DMS79 treated with DMSO at 0.1 percent for 48 hours (cell line): ENCODE measurements around the gene CD300LD.

Experiments used
- DNase-seq: peaks from one replicate; lab custom pipeline; 2025; lab: John Stamatoyannopoulos, UW

CD300LD gene

DNA sequence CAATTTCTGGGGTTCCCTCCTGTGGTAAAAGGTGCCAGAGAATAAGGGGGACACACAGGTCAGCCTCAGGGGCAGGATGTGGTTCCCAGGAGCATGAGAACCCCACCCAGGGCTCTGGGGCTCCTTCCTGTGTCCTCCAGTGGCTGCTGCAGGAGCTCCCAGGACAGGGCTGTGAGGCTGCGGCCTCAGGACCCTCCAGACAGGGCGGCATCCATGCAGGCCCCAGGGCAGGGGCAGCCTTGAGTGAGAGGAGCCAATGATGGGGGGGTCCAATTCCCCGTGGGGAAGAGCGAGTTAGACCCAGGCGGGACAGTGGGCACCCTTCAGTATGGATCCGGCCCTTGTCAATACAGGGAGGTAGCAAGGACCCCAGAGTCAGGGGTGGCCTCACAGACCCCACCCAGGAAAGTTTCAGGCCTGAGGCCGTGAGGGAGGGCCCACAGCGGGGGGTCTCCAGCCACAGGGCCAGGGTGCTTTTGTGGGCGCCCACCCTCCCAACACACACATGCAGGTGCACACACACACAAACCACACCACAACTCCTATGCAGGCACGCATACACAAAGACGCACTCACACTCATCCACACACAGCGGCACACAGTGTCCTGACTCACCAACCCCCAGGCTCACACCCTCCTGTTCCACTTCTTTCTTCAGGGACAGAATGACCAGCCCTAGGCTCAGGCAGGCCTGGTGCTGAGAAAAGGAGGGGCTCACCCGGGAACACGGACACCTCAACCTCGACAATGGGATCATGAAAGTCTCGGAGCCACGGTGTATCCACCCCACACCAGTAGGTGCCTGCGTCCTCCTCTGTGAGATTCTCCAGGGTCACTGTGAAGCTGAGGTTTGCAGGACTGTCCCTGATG, 48.0 kb downstream of the CD300LD start:
- no peak for DNase-seq

GRCh38 chr17:74543406-74543805, 48.7 kb downstream of the CD300LD start:
- DNase-seq: no peak

GRCh38 chr17:74542727-74543383, 49.2 kb downstream of the CD300LD start:
- DNase-seq: no peak

DNA sequence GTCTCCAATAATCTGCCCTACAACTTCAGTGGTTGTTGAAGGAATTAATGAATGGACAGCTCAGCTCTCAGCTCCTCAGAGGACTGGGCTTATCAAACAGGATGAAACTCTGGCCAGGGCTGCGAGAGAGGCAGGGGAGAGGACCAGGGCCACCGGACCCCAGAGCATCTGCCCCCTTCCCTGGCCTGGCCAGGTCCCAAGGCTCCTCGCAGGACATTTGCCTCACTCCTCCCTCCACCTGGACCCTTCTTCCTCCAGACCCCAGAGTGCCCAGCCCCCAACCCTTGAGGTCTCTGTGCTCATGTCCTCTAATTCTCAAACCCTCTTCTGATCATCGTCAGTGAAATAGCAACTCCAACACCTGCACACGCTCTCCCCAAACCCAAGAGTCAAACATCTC, 49.9 kb downstream of the CD300LD start:
- DNase-seq: no peak

- DNase-seq: no peak
Observed at GRCh38 chr17:74541176-74542111, 50.6 kb downstream of the CD300LD start.

- DNase-seq: no peak
Observed at GRCh38 chr17:74539281-74539820, 52.7 kb downstream of the CD300LD start.

DNA sequence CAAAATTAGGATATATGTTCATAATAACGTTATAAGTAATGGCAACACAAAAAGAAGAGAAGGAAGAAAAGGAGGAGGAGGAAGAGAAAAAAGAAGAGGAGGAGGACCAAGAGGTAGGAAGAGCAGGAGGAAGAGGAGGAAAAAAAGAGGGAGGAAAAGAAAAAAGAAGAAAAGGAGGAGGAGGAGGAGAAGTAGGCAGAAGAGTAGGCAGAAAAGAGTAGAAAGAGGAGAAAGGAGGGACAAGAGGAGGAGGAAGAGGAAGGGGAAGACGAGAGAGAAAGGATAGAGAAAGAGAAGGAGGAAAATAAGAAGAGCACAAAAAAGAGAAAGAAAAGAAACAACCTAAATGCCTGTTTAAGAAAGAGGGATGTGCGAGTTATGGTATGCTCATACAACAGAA, 55.2 kb downstream of the CD300LD start:
- no peak for DNase-seq

- DNase-seq: no peak
Observed at GRCh38 chr17:74532115-74532514, 60.0 kb downstream of the CD300LD start.

- no peak for DNase-seq
Observed at GRCh38 chr17:74531231-74531761, 60.8 kb downstream of the CD300LD start, which contains the start of gene CD300LB. Gene CD300LB, minus strand, starts transcription at chr17:74531475. Its CDS starts 125 bp downstream, at chr17:74531350.

DNA sequence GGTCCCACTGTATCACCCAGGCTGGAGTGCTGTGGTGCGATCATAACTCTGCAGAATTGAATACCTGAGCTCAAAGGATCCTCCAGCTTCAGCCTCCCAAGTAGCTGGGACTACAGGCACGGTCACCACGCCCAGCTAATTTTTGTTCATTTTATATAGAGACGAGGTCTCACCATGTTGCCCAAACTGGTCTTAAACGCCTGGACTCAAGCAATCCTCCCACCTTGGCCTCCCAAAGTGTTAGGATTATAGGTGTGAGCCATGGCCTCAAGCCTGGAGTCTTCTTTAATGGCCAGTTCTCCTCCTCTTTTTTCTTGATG, 61.3 kb downstream of the CD300LD start:
- DNase-seq: no peak
